ENCODE data around the gene SP8. TPM values are rescaled to one million over a fixed set of nuclear protein-coding genes. Genes with fewer than 3 reads are reported as not detected.

The SP8 gene
- polyA plus RNA-seq, 2 of the 4 experiments (the other 2 are of a cell fraction): not detected

DNA sequence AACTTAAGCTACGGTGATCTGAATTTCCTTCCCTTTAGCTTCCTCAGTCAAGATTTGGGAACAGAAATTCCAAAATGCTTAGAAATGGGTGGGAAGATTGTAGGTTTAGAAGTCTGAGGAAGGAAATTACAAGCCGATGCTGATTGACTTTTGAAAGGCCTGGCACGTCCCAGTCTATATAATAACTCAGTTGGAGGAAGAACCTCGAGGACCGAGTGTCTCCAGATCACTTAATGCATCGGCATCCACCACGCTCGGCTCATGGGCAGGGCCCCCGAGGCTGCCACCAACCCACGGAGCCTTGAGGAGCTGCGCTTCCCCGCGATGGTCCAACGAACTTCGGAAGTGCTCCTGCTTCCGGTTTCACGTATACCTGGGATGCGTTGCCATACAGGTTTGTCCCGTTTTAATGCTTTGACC is 10.4 kb upstream of the SP8 start (continued):
- TF ChIP-seq, protein P1, sequence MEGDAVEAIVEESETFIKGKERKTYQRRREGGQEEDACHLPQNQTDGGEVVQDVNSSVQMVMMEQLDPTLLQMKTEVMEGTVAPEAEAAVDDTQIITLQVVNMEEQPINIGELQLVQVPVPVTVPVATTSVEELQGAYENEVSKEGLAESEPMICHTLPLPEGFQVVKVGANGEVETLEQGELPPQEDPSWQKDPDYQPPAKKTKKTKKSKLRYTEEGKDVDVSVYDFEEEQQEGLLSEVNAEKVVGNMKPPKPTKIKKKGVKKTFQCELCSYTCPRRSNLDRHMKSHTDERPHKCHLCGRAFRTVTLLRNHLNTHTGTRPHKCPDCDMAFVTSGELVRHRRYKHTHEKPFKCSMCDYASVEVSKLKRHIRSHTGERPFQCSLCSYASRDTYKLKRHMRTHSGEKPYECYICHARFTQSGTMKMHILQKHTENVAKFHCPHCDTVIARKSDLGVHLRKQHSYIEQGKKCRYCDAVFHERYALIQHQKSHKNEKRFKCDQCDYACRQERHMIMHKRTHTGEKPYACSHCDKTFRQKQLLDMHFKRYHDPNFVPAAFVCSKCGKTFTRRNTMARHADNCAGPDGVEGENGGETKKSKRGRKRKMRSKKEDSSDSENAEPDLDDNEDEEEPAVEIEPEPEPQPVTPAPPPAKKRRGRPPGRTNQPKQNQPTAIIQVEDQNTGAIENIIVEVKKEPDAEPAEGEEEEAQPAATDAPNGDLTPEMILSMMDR (IDR thresholded peaks at IDR 0.05): no peak
- TF ChIP-seq FOSL2 (IDR thresholded peaks at IDR 0.05): no peak
- no peak for TF ChIP-seq FOSL2 (CRISPR knock-in tag; IDR thresholded peaks at IDR 0.05)
- TF ChIP-seq, protein P2, sequence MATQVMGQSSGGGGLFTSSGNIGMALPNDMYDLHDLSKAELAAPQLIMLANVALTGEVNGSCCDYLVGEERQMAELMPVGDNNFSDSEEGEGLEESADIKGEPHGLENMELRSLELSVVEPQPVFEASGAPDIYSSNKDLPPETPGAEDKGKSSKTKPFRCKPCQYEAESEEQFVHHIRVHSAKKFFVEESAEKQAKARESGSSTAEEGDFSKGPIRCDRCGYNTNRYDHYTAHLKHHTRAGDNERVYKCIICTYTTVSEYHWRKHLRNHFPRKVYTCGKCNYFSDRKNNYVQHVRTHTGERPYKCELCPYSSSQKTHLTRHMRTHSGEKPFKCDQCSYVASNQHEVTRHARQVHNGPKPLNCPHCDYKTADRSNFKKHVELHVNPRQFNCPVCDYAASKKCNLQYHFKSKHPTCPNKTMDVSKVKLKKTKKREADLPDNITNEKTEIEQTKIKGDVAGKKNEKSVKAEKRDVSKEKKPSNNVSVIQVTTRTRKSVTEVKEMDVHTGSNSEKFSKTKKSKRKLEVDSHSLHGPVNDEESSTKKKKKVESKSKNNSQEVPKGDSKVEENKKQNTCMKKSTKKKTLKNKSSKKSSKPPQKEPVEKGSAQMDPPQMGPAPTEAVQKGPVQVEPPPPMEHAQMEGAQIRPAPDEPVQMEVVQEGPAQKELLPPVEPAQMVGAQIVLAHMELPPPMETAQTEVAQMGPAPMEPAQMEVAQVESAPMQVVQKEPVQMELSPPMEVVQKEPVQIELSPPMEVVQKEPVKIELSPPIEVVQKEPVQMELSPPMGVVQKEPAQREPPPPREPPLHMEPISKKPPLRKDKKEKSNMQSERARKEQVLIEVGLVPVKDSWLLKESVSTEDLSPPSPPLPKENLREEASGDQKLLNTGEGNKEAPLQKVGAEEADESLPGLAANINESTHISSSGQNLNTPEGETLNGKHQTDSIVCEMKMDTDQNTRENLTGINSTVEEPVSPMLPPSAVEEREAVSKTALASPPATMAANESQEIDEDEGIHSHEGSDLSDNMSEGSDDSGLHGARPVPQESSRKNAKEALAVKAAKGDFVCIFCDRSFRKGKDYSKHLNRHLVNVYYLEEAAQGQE (IDR thresholded peaks at IDR 0.05): no peak
- TF ChIP-seq, protein P3, sequence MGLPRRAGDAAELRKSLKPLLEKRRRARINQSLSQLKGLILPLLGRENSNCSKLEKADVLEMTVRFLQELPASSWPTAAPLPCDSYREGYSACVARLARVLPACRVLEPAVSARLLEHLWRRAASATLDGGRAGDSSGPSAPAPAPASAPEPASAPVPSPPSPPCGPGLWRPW (IDR thresholded peaks at IDR 0.05): no peak

DNA sequence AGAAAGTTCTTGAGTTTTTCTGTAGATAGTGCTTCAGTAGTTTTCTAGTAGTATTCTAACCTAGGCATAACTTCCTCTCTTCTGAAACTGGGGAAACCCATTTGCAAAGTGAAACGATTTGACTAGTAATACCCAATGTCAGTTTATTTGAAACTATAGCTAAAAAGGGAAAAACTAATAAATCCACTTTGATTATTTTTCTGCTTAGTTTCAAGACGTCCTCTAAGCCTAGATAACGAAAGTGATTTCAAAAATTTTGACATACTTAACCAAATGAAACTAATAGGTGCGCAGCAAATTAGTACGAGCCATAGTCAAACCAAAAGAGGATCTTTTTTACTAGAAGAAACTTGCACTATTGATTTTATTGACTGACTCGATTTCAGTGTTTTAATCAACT is 9.8 kb upstream of the SP8 start:
- POLR2A ChIA-PET: no interaction called here
- CTCF ChIA-PET: interaction anchor here (0.7 to 1.0 kb wide), 4 partner anchors 9 to 458 kb away, joined by 3 to 4 read pairs (median 3); partner anchors contain the start of gene SP8
- FAIRE-seq: no peak

DNA sequence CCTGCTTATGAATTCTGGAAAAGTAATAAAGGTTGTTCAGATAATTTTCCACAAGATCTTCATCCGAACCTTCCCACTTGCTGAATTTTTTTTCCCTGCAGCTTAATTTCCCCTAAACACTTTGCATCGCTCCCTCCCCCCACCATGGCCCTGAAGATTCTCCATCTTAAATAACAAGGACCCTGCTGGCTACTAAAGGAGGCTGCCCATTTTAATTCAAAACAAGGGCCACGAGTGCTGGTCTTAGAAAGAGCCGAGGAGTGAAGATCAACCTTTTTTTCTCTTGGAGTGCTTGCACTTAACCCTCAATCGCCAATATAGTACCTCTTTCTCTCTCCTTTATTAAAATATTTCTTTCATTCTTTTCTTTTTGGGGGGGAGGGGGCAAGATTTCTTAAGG is 9.2 kb upstream of the SP8 start:
- peaks cover 2% of the 10 kb centered on the region; the same call in 1 of the 3 replicates for H3K9me3 ChIP-seq
- FAIRE-seq (no peak), DNase-seq (ENCODE audit: low read depth in 1 of 2, low spot score in 1 of 2) (no peak), ATAC-seq (no peak)
- ChIA-PET POLR2A (no interaction called here), CTCF (interaction anchor here (1.0 kb wide), 1 partner anchor 458 kb away, joined by 3 read pairs; no protein-coding TSS in a partner anchor)
- WGBS (ENCODE audit: missing lambda C conversion rate): 35% methylated on average over 5 of the region's 5 CpGs
- no peak overlapping the region for H3K27ac ChIP-seq
- H3K4me2 ChIP-seq: no peak overlapping the region
- no peaks in the 10 kb centered on the region; the same call in 1 of the 3 replicates for H3K4me1 ChIP-seq
- H3K4me3 ChIP-seq: no peak overlapping the region
- TF ChIP-seq, protein P4, sequence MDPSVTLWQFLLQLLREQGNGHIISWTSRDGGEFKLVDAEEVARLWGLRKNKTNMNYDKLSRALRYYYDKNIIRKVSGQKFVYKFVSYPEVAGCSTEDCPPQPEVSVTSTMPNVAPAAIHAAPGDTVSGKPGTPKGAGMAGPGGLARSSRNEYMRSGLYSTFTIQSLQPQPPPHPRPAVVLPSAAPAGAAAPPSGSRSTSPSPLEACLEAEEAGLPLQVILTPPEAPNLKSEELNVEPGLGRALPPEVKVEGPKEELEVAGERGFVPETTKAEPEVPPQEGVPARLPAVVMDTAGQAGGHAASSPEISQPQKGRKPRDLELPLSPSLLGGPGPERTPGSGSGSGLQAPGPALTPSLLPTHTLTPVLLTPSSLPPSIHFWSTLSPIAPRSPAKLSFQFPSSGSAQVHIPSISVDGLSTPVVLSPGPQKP (IDR thresholded peaks at IDR 0.05; ENCODE audit: low read depth, low read length): no peak
- TF ChIP-seq RAD21 (conservative IDR thresholded peaks at IDR 0.05 in 1 of 2, IDR thresholded peaks at IDR 0.05 in 1 of 2) (no peak), HOXB13 (CRISPR knock-in tag; IDR thresholded peaks at IDR 0.05; ENCODE audit: low read depth) (no peak), NPAS2 (CRISPR knock-in tag; IDR thresholded peaks at IDR 0.05; ENCODE audit: borderline replicate concordance) (no peak), BHLHE40 (IDR thresholded peaks at IDR 0.05; ENCODE audit: low read depth, low read length) (no peak), ZFP36 (IDR thresholded peaks at IDR 0.05; ENCODE audit: borderline replicate concordance, partially characterized antibody) (no peak), FOSL2 (IDR thresholded peaks at IDR 0.05) (no peak), FOSL2 (CRISPR knock-in tag; IDR thresholded peaks at IDR 0.05) (no peak), MAZ (IDR thresholded peaks at IDR 0.05; ENCODE audit: borderline replicate concordance, low read depth, low read length) (no peak), CHD4 (IDR thresholded peaks at IDR 0.05; ENCODE audit: borderline replicate concordance) (no peak), RFX5 (IDR thresholded peaks at IDR 0.05) (no peak), ESRRA (IDR thresholded peaks at IDR 0.05; ENCODE audit: borderline replicate concordance, low read length) (no peak), RARB (CRISPR knock-in tag; IDR thresholded peaks at IDR 0.05) (no peak)
- TF ChIP-seq, protein P2 (IDR thresholded peaks at IDR 0.05): no peak
- TF ChIP-seq, protein P3 (IDR thresholded peaks at IDR 0.05): no peak
- TF ChIP-seq, protein P5, sequence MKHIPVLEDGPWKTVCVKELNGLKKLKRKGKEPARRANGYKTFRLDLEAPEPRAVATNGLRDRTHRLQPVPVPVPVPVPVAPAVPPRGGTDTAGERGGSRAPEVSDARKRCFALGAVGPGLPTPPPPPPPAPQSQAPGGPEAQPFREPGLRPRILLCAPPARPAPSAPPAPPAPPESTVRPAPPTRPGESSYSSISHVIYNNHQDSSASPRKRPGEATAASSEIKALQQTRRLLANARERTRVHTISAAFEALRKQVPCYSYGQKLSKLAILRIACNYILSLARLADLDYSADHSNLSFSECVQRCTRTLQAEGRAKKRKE (CRISPR knock-in tag; IDR thresholded peaks at IDR 0.05; ENCODE audit: low read depth): no peak
- TF ChIP-seq, protein P6, sequence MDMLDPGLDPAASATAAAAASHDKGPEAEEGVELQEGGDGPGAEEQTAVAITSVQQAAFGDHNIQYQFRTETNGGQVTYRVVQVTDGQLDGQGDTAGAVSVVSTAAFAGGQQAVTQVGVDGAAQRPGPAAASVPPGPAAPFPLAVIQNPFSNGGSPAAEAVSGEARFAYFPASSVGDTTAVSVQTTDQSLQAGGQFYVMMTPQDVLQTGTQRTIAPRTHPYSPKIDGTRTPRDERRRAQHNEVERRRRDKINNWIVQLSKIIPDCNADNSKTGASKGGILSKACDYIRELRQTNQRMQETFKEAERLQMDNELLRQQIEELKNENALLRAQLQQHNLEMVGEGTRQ (IDR thresholded peaks at IDR 0.05): no peak

More for the DNA sequence above, 9.8 kb upstream of the SP8 start:
- H3K4me3 ChIP-seq: no peak overlapping the region
- H3K4me2 ChIP-seq: no peak overlapping the region
- DNase-seq (ENCODE audit: low read depth in 1 of 2, low spot score in 1 of 2) (no peak), ATAC-seq (no peak)
- TF ChIP-seq RNF2 (IDR thresholded peaks at IDR 0.05; ENCODE audit: borderline replicate concordance, low read depth): peak; percentile 77; the same call in 1 of the 2 replicates
- TF ChIP-seq CBX8 (IDR thresholded peaks at IDR 0.05): peak; percentile 90; the same call in 1 of the 2 replicates
- no peak for TF ChIP-seq FOXS1 (CRISPR knock-in tag; IDR thresholded peaks at IDR 0.05)
- no peaks in the 10 kb centered on the region; the same call in 1 of the 3 replicates for H3K4me1 ChIP-seq
- H3K9me3 ChIP-seq: peaks cover 2% of the 10 kb centered on the region; the same call in 1 of the 3 replicates
- H3K27ac ChIP-seq: no peak overlapping the region
- WGBS (ENCODE audit: missing lambda C conversion rate): 22% methylated on average over 6 of the region's 6 CpGs
